Breast epithelium (tissue), 4 donors: ENCODE results near the gene TANGO6. TPM values are rescaled to one million over a fixed set of nuclear protein-coding genes. Genes with fewer than 3 reads are reported as not detected.

ENCODE experiments used
- DNase-seq, 2 donors: peaks; one replicate each; pipeline ENCODE4 v3.0.0-alpha.2; 2019; ENCODE audit warnings: low spot score in 2 of 2
- H3K27ac ChIP-seq, 2 donors: fragments of 200-600 bp; sonication (generic) in 1 of 2; one replicate each; pipeline ENCODE4 v1.5.1; 2016 to 2019; ENCODE audit warnings: mild to moderate bottlenecking in 1 of 2
- H3K27me3 ChIP-seq, 2 donors: fragments of 200-600 bp; sonication (generic) in 1 of 2; one replicate each; pipeline versions ENCODE4 v1.5.1 to v1.6.0; 2017 to 2019; ENCODE audit warnings: control low read depth in 1 of 2, mild to moderate bottlenecking in 1 of 2
- H3K36me3 ChIP-seq: fragments of 200-600 bp; one replicate; pipeline ENCODE4 v1.5.1; 2019
- H3K4me1 ChIP-seq, 2 donors: fragments of 200-600 bp; sonication (generic); one replicate each; pipeline ENCODE4 v1.5.1; 2016 to 2019; ENCODE audit warnings: control low read depth in 1 of 2
- H3K4me3 ChIP-seq, 3 donors: fragments of 200-600 bp; sonication (generic); 1 replicate in 2 of 3; 2 replicates in 1 of 3; pipeline ENCODE4 v1.5.1; 2016 to 2019; ENCODE audit warnings: mild to moderate bottlenecking in 3 of 3, moderate library complexity in 2 of 3
- H3K9me3 ChIP-seq, 2 donors: fragments of 200-600 bp; sonication (generic) in 1 of 2; one replicate each; pipeline ENCODE4 v1.5.1; 2016 to 2019; ENCODE audit warnings: control low read depth in 1 of 2
- POLR2A ChIP-seq: fragments of 450-650 bp; IDR thresholded peaks from one replicate; pipeline ENCODE4 v1.6.1; 2016; ENCODE audit warnings: antibody characterized with exemption, mild to moderate bottlenecking, moderate library complexity
- POLR2AphosphoS5 ChIP-seq, 3 donors: sonication (generic); formaldehyde crosslinking; IDR thresholded peaks; one replicate each; pipeline ENCODE4 v1.6.1; 2017; ENCODE audit warnings: antibody characterized with exemption in 3 of 3
- intact Hi-C: fragments of 100-400 bp; cut with DNase I; formaldehyde crosslinking; loops from one replicate; pipeline ENCODE4 v1.15.1; 2023; ENCODE audit warnings: low total_unique reads
- total RNA-seq, 3 donors: library from RNA; depleted of rRNA; stranded (reverse); fragments of >200 nt; gene quantifications; one replicate each; pipeline ENCODE4 v1.1.0, GENCODE V29; 2016
- TF ChIP-seq, protein P1 (sequence below), 3 donors: fragments of 450-650 bp; IDR thresholded peaks; one replicate each; pipeline ENCODE4 v1.5.1; 2016 to 2017; ENCODE audit warnings: antibody characterized with exemption in 3 of 3, mild to moderate bottlenecking in 3 of 3, moderate library complexity in 3 of 3

Gene TANGO6
- total RNA-seq, 3 donors from 2014 or later, result 13.4 to 26.1 (median 24.6) TPM

DNA sequence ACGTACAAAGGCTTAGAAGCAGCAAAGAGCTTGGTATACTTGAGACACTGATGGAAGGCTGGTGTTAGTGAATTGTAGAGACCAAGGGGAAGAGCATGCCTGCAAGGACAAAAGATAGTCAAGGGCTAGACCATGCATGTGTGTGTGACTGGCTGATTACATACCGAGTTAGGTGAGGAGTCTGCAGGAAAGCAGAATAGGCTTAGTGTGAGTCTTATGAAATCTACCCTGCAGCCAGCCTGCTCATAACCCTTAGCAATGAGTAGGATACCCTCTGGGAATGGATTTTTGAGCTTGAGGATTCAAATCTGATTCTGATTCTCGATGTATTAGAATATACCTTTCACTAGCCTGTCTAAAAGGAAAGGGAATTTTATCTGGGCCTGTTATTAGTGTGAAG lies 77.0 kb downstream of the TANGO6 start:
- no peak overlapping the region for H3K4me3 ChIP-seq
- H3K9me3 ChIP-seq, result no peaks in the 10 kb centered on the region
- DNase-seq, result no peak
- H3K4me1 ChIP-seq, result no peaks in the 10 kb centered on the region
- no peaks in the 10 kb centered on the region for H3K27me3 ChIP-seq
- no peaks in the 10 kb centered on the region for H3K36me3 ChIP-seq
- intact Hi-C loops, result no loop called here
- H3K27ac ChIP-seq, result no peak overlapping the region
- TF ChIP-seq POLR2A, result no peak
- TF ChIP-seq POLR2AphosphoS5 (IDR thresholded peaks at IDR 0.05), result no peak
- TF ChIP-seq, protein P1, sequence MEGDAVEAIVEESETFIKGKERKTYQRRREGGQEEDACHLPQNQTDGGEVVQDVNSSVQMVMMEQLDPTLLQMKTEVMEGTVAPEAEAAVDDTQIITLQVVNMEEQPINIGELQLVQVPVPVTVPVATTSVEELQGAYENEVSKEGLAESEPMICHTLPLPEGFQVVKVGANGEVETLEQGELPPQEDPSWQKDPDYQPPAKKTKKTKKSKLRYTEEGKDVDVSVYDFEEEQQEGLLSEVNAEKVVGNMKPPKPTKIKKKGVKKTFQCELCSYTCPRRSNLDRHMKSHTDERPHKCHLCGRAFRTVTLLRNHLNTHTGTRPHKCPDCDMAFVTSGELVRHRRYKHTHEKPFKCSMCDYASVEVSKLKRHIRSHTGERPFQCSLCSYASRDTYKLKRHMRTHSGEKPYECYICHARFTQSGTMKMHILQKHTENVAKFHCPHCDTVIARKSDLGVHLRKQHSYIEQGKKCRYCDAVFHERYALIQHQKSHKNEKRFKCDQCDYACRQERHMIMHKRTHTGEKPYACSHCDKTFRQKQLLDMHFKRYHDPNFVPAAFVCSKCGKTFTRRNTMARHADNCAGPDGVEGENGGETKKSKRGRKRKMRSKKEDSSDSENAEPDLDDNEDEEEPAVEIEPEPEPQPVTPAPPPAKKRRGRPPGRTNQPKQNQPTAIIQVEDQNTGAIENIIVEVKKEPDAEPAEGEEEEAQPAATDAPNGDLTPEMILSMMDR (IDR thresholded peaks at IDR 0.05), result no peak

DNA sequence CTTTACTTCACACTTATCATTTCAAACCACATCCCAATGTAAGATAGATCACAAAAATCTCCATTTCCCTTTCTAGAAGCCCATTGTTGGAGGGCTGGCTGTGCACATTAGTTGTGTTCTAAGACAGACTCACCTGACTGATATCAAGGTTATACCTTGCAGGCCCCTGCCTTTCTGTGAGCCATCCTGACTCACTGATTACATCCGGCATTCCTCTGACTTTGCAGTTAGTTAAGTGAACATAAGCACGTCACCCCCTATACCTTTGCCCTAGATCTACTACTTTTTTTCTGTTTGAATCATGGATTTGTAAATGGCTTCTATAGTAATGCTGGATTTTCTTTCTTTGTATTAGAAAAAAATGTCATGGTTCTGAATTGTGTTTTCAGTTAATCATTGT lies 78.3 kb downstream of the TANGO6 start:
- DNase-seq, result no peak
- Histone ChIP-seq H3K4me1 (no peaks in the 10 kb centered on the region), H3K27me3 (no peaks in the 10 kb centered on the region), H3K9me3 (no peaks in the 10 kb centered on the region), H3K27ac (no peak overlapping the region), H3K4me3 (no peak overlapping the region), H3K36me3 (no peaks in the 10 kb centered on the region)
- TF ChIP-seq POLR2A, result no peak
- intact Hi-C loops, result no loop called here

DNA sequence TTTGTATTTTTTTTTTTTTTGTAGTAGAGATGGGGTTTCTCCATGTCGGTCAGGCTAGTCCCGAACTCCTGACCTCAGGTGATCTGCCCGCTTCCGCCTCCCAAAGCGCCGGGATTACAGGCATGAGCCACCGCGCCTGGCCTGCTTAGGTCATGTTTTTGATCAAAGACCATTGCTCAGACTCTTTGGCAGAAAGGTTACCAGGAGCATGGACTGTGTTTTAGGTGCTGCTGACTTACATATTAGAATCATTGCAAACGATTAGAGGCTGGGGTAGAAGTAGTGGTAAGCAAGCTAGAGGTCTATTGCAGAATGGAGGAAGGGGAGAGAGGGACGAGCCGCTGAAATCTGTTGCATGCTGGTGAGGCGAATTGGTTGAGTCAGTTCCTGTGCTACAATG lies 79.8 kb downstream of the TANGO6 start:
- no peaks in the 10 kb centered on the region for H3K36me3 ChIP-seq
- no peaks in the 10 kb centered on the region for H3K27me3 ChIP-seq
- no peaks in the 10 kb centered on the region for H3K9me3 ChIP-seq
- intact Hi-C loops, result no loop called here
- H3K4me1 ChIP-seq, result no peaks in the 10 kb centered on the region
- DNase-seq, result no peak
- no peak for TF ChIP-seq POLR2A
- TF ChIP-seq, protein P1 (IDR thresholded peaks at IDR 0.05), result no peak
- no peak overlapping the region for H3K27ac ChIP-seq
- no peak overlapping the region for H3K4me3 ChIP-seq

DNA sequence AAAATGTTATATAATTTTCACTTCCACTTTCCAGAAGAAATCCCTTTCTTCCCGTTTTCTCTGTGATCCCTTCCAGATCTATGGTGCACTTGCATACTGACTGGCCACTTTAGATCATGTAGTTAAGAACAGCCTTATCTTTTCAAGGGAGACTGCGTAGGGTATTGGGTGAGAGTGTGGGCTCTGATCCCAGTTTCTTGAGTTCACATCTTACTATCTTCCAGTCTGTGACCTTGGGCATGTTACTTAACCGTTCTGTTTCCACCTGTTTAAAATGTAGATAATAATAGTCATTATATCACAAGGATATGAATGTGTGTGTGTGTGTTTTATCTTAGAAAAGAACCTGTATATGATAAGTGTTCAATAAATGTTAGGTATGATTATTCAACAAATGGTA lies 83.7 kb downstream of the TANGO6 start:
- intact Hi-C loops, result no loop called here
- Histone ChIP-seq H3K27me3 (no peaks in the 10 kb centered on the region), H3K27ac (no peak overlapping the region), H3K36me3 (no peaks in the 10 kb centered on the region), H3K4me3 (no peak overlapping the region), H3K9me3 (no peaks in the 10 kb centered on the region), H3K4me1 (no peaks in the 10 kb centered on the region)
- DNase-seq, result no peak
- TF ChIP-seq POLR2AphosphoS5 (IDR thresholded peaks at IDR 0.05), result no peak
- TF ChIP-seq POLR2A, result no peak
- TF ChIP-seq, protein P1 (IDR thresholded peaks at IDR 0.05), result no peak

DNA sequence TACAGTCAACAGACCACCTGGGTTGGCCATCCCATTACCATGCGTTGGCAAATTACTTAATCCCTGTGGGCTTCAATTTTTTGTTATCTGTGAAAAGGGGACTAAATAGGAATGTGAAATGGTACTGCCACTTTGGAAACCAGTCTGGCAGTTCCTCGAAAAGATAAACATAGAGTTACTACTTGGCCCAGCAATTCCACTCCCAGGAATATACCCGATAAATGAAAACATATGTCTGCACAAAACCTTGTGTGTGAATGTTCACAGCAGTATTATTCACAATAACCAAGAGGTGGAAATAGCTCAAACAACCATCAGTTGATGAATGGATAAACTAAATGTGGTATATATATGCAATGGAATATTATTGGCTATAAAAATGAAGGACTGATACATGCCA lies 87.9 kb downstream of the TANGO6 start:
- no peaks in the 10 kb centered on the region for H3K4me1 ChIP-seq
- no peaks in the 10 kb centered on the region for H3K36me3 ChIP-seq
- H3K4me3 ChIP-seq, result no peak overlapping the region
- TF ChIP-seq POLR2AphosphoS5 (IDR thresholded peaks at IDR 0.05) (no peak), POLR2A (no peak)
- TF ChIP-seq, protein P1 (IDR thresholded peaks at IDR 0.05), result no peak
- no peak overlapping the region for H3K27ac ChIP-seq
- intact Hi-C loops, result no loop called here
- no peak for DNase-seq
- no peaks in the 10 kb centered on the region for H3K27me3 ChIP-seq
- no peaks in the 10 kb centered on the region for H3K9me3 ChIP-seq

DNA sequence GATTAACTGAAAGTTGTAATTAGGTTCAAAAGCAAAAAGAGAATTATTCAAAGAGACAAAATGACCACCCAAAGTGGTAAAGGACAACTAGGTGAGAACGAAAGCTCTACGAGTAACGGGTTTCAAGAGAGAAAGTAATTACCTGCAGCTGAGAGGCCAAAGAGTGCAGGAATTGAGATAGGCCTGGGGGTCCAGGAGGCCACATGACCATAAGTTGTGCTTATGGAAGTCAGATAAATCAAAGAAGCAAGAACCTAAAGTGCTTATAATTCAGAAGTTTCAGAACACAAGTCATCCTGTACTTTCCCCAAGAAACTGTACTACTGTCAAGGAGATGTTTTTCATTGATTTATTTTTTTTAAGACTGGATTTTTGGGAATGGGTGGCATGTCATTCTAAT lies 91.1 kb downstream of the TANGO6 start:
- no peak for DNase-seq

More for the DNA sequence above, 91.1 kb downstream of the TANGO6 start:
- H3K4me1 ChIP-seq, result no peaks in the 10 kb centered on the region
- intact Hi-C loops, result no loop called here
- no peaks in the 10 kb centered on the region for H3K36me3 ChIP-seq
- H3K9me3 ChIP-seq, result no peaks in the 10 kb centered on the region
- no peak overlapping the region for H3K4me3 ChIP-seq
- H3K27me3 ChIP-seq, result no peaks in the 10 kb centered on the region
- no peak for TF ChIP-seq POLR2A
- TF ChIP-seq, protein P1 (IDR thresholded peaks at IDR 0.05), result no peak
- TF ChIP-seq POLR2AphosphoS5 (IDR thresholded peaks at IDR 0.05), result no peak
- H3K27ac ChIP-seq, result no peak overlapping the region
